ENCODE measurements around the gene LRRN2. TPM values are rescaled to one million over a fixed set of nuclear protein-coding genes. Genes with fewer than 3 reads are reported as not detected.

The LRRN2 gene
- total RNA-seq, 2 experiments from 2014 or later: not detected

GRCh38 chr1:204680461-204680860, 5.1 kb downstream of the LRRN2 start:
- no peak overlapping the region for H3K27ac ChIP-seq (ENCODE audit: low read depth in 1 of 2, low read length in 2 of 2)
- POLR2A ChIA-PET: no interaction called here
- H3K27me3 ChIP-seq (ENCODE audit: control insufficient read depth in 1 of 2, insufficient read depth in 2 of 2, low read length in 2 of 2): peaks cover 8 to 16% of the 10 kb centered on the region in 2 experiments
- no peak for ATAC-seq (ENCODE audit: poor library complexity)
- no peaks in the 10 kb centered on the region for H3K9me3 Mint-ChIP-seq
- no peak for TF ChIP-seq CTCF (IDR thresholded peaks at IDR 0.05)
- H3K27ac Mint-ChIP-seq: no peak overlapping the region
- intact Hi-C loops (cut with DNase I, micrococcal nuclease): no loop called here
- H3K4me1 ChIP-seq (ENCODE audit: insufficient read depth, low read length): peaks cover 8% of the 10 kb centered on the region
- H3K9me3 ChIP-seq (ENCODE audit: control insufficient read depth in 1 of 2, insufficient read depth in 1 of 2, low read length in 2 of 2): peaks cover 0 to 6% of the 10 kb centered on the region in 2 experiments
- H3K4me3 Mint-ChIP-seq: no peak overlapping the region
- peaks cover 42% of the 10 kb centered on the region for H3K27me3 Mint-ChIP-seq
- CTCF ChIA-PET: no interaction called here
- H3K36me3 Mint-ChIP-seq (ENCODE audit: low read depth): no peaks in the 10 kb centered on the region
- peaks cover 6% of the 10 kb centered on the region for H3K4me1 Mint-ChIP-seq (ENCODE audit: low read depth)
- no peaks in the 10 kb centered on the region for H3K36me3 ChIP-seq (ENCODE audit: insufficient read depth, low read length)
- no peak for DNase-seq
- H3K4me3 ChIP-seq (ENCODE audit: low read length): no peak overlapping the region

GRCh38 chr1:204680051-204680450, 5.5 kb downstream of the LRRN2 start:
- POLR2A ChIA-PET: no interaction called here
- no peaks in the 10 kb centered on the region for H3K9me3 Mint-ChIP-seq
- H3K9me3 ChIP-seq (ENCODE audit: control insufficient read depth in 1 of 2, insufficient read depth in 1 of 2, low read length in 2 of 2): peaks cover 0 to 6% of the 10 kb centered on the region in 2 experiments
- H3K27me3 Mint-ChIP-seq: peaks cover 42% of the 10 kb centered on the region
- no peak overlapping the region for H3K27ac ChIP-seq (ENCODE audit: low read depth in 1 of 2, low read length in 2 of 2)
- no peak overlapping the region for H3K4me3 Mint-ChIP-seq
- no peaks in the 10 kb centered on the region for H3K36me3 Mint-ChIP-seq (ENCODE audit: low read depth)
- H3K36me3 ChIP-seq (ENCODE audit: insufficient read depth, low read length): no peaks in the 10 kb centered on the region
- CTCF ChIA-PET: no interaction called here
- no peak for TF ChIP-seq CTCF (IDR thresholded peaks at IDR 0.05)
- peaks cover 8% of the 10 kb centered on the region for H3K4me1 ChIP-seq (ENCODE audit: insufficient read depth, low read length)
- H3K4me3 ChIP-seq (ENCODE audit: low read length): no peak overlapping the region
- DNase-seq: no peak
- ATAC-seq (ENCODE audit: poor library complexity): no peak
- intact Hi-C loops (cut with DNase I, micrococcal nuclease): no loop called here
- no peak overlapping the region for H3K27ac Mint-ChIP-seq
- H3K27me3 ChIP-seq (ENCODE audit: control insufficient read depth in 1 of 2, insufficient read depth in 2 of 2, low read length in 2 of 2): peaks cover 8 to 16% of the 10 kb centered on the region in 2 experiments
- H3K4me1 Mint-ChIP-seq (ENCODE audit: low read depth): peaks cover 6% of the 10 kb centered on the region

- intact Hi-C loops (cut with DNase I, micrococcal nuclease): no loop called here
- DNase-seq: no peak
- TF ChIP-seq CTCF (IDR thresholded peaks at IDR 0.05): no peak
- Histone ChIP-seq H3K36me3 (ENCODE audit: insufficient read depth, low read length) (no peaks in the 10 kb centered on the region), H3K4me1 (ENCODE audit: insufficient read depth, low read length) (no peaks in the 10 kb centered on the region), H3K27me3 (ENCODE audit: control insufficient read depth in 1 of 2, insufficient read depth in 2 of 2, low read length in 2 of 2) (peaks cover 2 to 4% of the 10 kb centered on the region in 2 experiments), H3K9me3 (ENCODE audit: control insufficient read depth in 1 of 2, insufficient read depth in 1 of 2, low read length in 2 of 2) (no peaks in the 10 kb centered on the region), H3K4me3 (ENCODE audit: low read length) (no peak overlapping the region), H3K27ac (ENCODE audit: low read depth in 1 of 2, low read length in 2 of 2) (no peak overlapping the region)
- H3K9me3 Mint-ChIP-seq: no peaks in the 10 kb centered on the region
- no peaks in the 10 kb centered on the region for H3K36me3 Mint-ChIP-seq (ENCODE audit: low read depth)
- ATAC-seq (ENCODE audit: poor library complexity): no peak
- peaks cover 33% of the 10 kb centered on the region for H3K27me3 Mint-ChIP-seq
- POLR2A ChIA-PET: no interaction called here
- CTCF ChIA-PET: no interaction called here
- no peaks in the 10 kb centered on the region for H3K4me1 Mint-ChIP-seq (ENCODE audit: low read depth)
- H3K4me3 Mint-ChIP-seq: no peak overlapping the region
- no peak overlapping the region for H3K27ac Mint-ChIP-seq
These were observed 6.6 kb downstream of the LRRN2 start for GRCh38 chr1:204678721-204679475.
